OCI-LY1 (cell line): ENCODE results near the gene DENND5A.

ENCODE experiments used
- H2AFZ ChIP-seq: fragments of 200-600 bp; sonication (generic), shearing (Covaris generic); 2 replicates; pipeline ENCODE4 v1.6.0; 2014; ENCODE audit warnings: antibody characterized with exemption, mild to moderate bottlenecking, low read length
- H3F3A ChIP-seq: fragments of 200-600 bp; sonication (generic), shearing (Covaris generic); 2 replicates; pipeline ENCODE4 v1.6.0; 2014; ENCODE audit warnings: mild to moderate bottlenecking, antibody characterized with exemption, low read length, moderate library complexity; ENCODE audit not compliant: insufficient read depth
- H3K27ac ChIP-seq: fragments of 200-600 bp; sonication (generic); 2 replicates; pipeline ENCODE4 v1.5.1; 2014; ENCODE audit warnings: low read length, mixed run types, mild to moderate bottlenecking, low read depth; ENCODE audit not compliant: poor library complexity, severe bottlenecking
- H3K27me3 ChIP-seq: fragments of 200-600 bp; sonication (generic); 2 replicates; pipeline ENCODE4 v1.6.0; 2014; ENCODE audit warnings: antibody characterized with exemption, mild to moderate bottlenecking, low read length, moderate library complexity; ENCODE audit not compliant: insufficient read depth
- H3K36me3 ChIP-seq: fragments of 200-600 bp; sonication (generic); 2 replicates; pipeline ENCODE4 v1.6.1; 2014; ENCODE audit warnings: mild to moderate bottlenecking, antibody characterized with exemption, low read length, moderate library complexity, mixed read lengths; ENCODE audit not compliant: insufficient read depth
- H3K4me1 ChIP-seq: fragments of 200-600 bp; sonication (generic); 2 replicates; pipeline ENCODE4 v1.5.1; 2014; ENCODE audit warnings: mild to moderate bottlenecking, low read length, moderate library complexity; ENCODE audit not compliant: insufficient read depth, severe bottlenecking
- H3K4me2 ChIP-seq: fragments of 200-600 bp; sonication (generic), shearing (Covaris generic); 2 replicates; pipeline ENCODE4 v1.6.1; 2014; ENCODE audit warnings: low read length
- H3K4me3 ChIP-seq: fragments of 200-600 bp; sonication (generic); 2 replicates; pipeline ENCODE4 v1.5.1; 2014; ENCODE audit warnings: low read length, low read depth, mild to moderate bottlenecking, mixed read lengths; ENCODE audit not compliant: poor library complexity, severe bottlenecking
- H3K79me2 ChIP-seq: fragments of 200-600 bp; shearing (Covaris generic); 2 replicates; pipeline ENCODE4 v1.6.1; 2016; ENCODE audit warnings: mixed run types, low read length, mixed read lengths; ENCODE audit not compliant: insufficient read depth
- H3K9ac ChIP-seq: fragments of 200-600 bp; sonication (generic), shearing (Covaris generic); 2 replicates; pipeline ENCODE4 v1.6.1; 2014; ENCODE audit warnings: mild to moderate bottlenecking, low read length, mixed read lengths
- H3K9me2 ChIP-seq: fragments of 200-600 bp; sonication (generic), shearing (Covaris generic); 2 replicates; pipeline ENCODE4 v1.6.1; 2014; ENCODE audit warnings: low read depth, mild to moderate bottlenecking, low read length, mixed read lengths
- H3K9me3 ChIP-seq: fragments of 200-600 bp; shearing (Covaris generic); 2 replicates; pipeline ENCODE4 v1.6.1; 2014; ENCODE audit warnings: low read length, mixed read lengths
- H4K20me1 ChIP-seq: fragments of 200-600 bp; sonication (generic), shearing (Covaris generic); 2 replicates; pipeline ENCODE4 v1.6.0; 2016; ENCODE audit warnings: mild to moderate bottlenecking, low read length; ENCODE audit not compliant: insufficient read depth
- CTCF ChIP-seq: fragments of 200-600 bp; sonication (generic), shearing (Covaris generic); IDR thresholded peaks from 2 replicates; pipeline ENCODE4 v1.5.1; 2017; ENCODE audit warnings: mild to moderate bottlenecking, antibody characterized with exemption, low read length, moderate library complexity, mixed read lengths
- EZH2 ChIP-seq: fragments of 200-600 bp; sonication (generic), shearing (Covaris generic); IDR thresholded peaks from 2 replicates; pipeline ENCODE4 v1.8.0; 2017; ENCODE audit warnings: borderline replicate concordance, mixed run types, mild to moderate bottlenecking, antibody characterized with exemption, low read length, moderate library complexity, mixed read lengths

Gene DENND5A

GRCh38 chr11:9203691-9204311 lies 61.3 kb downstream of the DENND5A start:
- no peak overlapping the region for H2AFZ ChIP-seq
- TF ChIP-seq CTCF (peak; percentile 76), EZH2 (no peak)
- no peaks in the 10 kb centered on the region for H3K4me1 ChIP-seq
- H3F3A ChIP-seq: no peaks in the 10 kb centered on the region
- H3K27me3 ChIP-seq: no peaks in the 10 kb centered on the region
- H3K27ac ChIP-seq: no peak overlapping the region
- no peaks in the 10 kb centered on the region for H3K9me3 ChIP-seq
- no peaks in the 10 kb centered on the region for H3K36me3 ChIP-seq
- H4K20me1 ChIP-seq: no peaks in the 10 kb centered on the region
- no peak overlapping the region for H3K9ac ChIP-seq
- H3K79me2 ChIP-seq: no peaks in the 10 kb centered on the region
- H3K4me3 ChIP-seq: no peak overlapping the region
- H3K4me2 ChIP-seq: no peak overlapping the region
- no peaks in the 10 kb centered on the region for H3K9me2 ChIP-seq

- no peaks in the 10 kb centered on the region for H3K9me3 ChIP-seq
- no peak overlapping the region for H2AFZ ChIP-seq
- no peaks in the 10 kb centered on the region for H3K4me1 ChIP-seq
- H3K9me2 ChIP-seq: no peaks in the 10 kb centered on the region
- no peaks in the 10 kb centered on the region for H4K20me1 ChIP-seq
- no peaks in the 10 kb centered on the region for H3K27me3 ChIP-seq
- H3K27ac ChIP-seq: no peak overlapping the region
- no peaks in the 10 kb centered on the region for H3F3A ChIP-seq
- TF ChIP-seq CTCF (no peak), EZH2 (no peak)
- H3K36me3 ChIP-seq: no peaks in the 10 kb centered on the region
- no peak overlapping the region for H3K9ac ChIP-seq
- H3K4me3 ChIP-seq: no peak overlapping the region
- no peaks in the 10 kb centered on the region for H3K79me2 ChIP-seq
- no peak overlapping the region for H3K4me2 ChIP-seq
These were observed 63.6 kb downstream of the DENND5A start for GRCh38 chr11:9201372-9202162.

- Histone ChIP-seq H3K36me3 (no peaks in the 10 kb centered on the region), H3K4me1 (no peaks in the 10 kb centered on the region), H4K20me1 (no peaks in the 10 kb centered on the region), H3K9me3 (no peaks in the 10 kb centered on the region), H3F3A (no peaks in the 10 kb centered on the region), H3K4me2 (no peak overlapping the region), H3K27me3 (no peaks in the 10 kb centered on the region), H3K27ac (no peak overlapping the region), H2AFZ (no peak overlapping the region), H3K4me3 (no peak overlapping the region), H3K9me2 (no peaks in the 10 kb centered on the region), H3K9ac (no peak overlapping the region), H3K79me2 (no peaks in the 10 kb centered on the region)
- TF ChIP-seq CTCF: no peak
- TF ChIP-seq EZH2: no peak
These were observed 64.7 kb downstream of the DENND5A start for GRCh38 chr11:9200471-9200870.
